ENCODE data around the gene CYB561D2. TPM values are rescaled to one million over a fixed set of nuclear protein-coding genes. Genes with fewer than 3 reads are reported as not detected.

Gene CYB561D2
- polyA plus RNA-seq, 4 donors = 11.9 to 18.3 (median 15.3) TPM

GRCh38 chr3:50358911-50359759, 8.5 kb downstream of the CYB561D2 start, which contains the start of gene TMEM115:
Gene TMEM115, minus strand, starts transcription at chr3:50359521. Its CDS starts 458 bp downstream, at chr3:50359063.
- peak; percentile 83 to 97 (median 94) for DNase-seq (ENCODE audit: low read depth in 4 of 4, low spot score in 3 of 4)

- no peak for DNase-seq (ENCODE audit: low read depth in 4 of 4, low spot score in 3 of 4)
These were observed 9.1 kb downstream of the CYB561D2 start for GRCh38 chr3:50359760-50360110.

DNA sequence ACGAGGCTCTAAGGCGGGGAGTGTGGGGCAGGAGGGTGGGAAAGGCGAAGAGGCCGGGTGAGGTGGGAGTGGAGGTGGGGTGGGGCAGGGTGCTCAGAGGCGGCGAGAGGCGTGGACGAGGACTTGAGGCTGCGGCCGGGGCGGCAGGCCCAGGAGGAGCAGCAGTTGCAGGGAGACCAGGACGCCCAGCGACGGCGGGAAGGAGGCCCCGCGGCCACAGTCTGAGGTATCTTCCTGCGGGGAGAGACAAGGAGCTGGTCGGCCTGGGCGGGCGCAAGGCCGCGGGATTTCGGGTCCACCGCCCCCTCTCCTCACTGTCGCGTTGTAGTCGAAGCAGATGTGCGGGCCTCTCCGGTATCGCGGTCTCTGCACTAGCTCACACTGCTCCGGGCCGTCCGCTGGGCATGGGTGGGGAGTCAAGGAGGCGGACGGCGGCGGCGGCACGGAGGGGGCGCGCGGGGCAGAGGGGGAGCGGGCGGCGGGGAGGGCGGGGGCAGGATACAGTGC, 14.0 kb downstream of the CYB561D2 start:
- DNase-seq (ENCODE audit: low read depth in 4 of 4, low spot score in 3 of 4) = no peak

GRCh38 chr3:50365080-50365841, 14.6 kb downstream of the CYB561D2 start:
- DNase-seq (ENCODE audit: low read depth in 4 of 4, low spot score in 3 of 4) = no peak

- no peak for DNase-seq (ENCODE audit: low read depth in 4 of 4, low spot score in 3 of 4)
These were observed 15.2 kb downstream of the CYB561D2 start for GRCh38 chr3:50365842-50366220.

DNA sequence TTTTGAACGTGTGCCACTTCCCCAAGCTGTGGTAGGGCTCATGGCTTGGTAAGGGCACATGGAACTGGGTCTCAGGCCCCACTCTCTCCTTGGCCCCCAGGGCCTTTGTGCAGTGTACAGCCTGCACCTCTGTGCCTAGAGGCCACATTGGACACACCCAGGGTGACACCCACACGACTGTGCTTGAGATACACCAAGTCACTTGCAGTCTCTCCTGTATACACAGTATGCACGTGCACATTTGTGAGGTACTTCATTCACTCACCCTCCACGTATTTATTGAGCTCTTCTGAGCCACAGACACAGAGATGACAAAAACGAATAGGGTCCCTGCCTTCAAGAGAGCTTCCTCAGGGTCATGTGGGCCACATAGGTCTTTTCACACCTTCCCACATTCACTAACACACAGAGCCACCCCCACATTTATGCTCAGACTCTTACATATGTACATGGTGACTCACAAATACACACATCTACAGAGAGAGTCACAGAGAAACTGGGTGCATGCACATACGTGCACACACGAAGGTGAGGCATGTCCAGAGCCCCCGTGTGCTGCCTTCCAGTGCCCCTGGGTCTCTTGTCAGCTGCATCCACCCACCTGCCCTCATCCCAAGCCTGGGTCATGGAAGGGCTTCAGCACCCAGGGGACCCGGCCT, 18.5 kb downstream of the CYB561D2 start:
- DNase-seq (ENCODE audit: low read depth in 4 of 4, low spot score in 3 of 4) = no peak

DNA sequence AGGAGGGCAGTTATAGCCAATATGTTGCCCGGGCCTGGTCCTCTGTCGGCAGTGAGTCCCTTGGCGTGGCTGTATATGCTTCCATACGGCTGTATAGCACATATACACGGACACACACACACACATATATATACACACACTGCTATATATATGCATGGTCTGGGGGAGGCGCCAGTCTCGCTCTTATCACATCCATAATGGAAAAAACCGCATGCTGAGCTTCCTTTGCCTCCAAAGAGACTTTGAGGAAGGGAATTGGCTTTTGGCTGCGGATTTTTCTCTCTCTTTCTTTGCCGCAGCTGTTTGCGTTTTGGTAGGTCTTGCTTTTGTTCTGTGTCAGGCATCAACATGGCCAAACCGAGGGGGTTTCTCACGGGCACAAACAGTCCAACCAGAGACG, 19.9 kb downstream of the CYB561D2 start:
- DNase-seq (ENCODE audit: low read depth in 4 of 4, low spot score in 3 of 4) = no peak

- DNase-seq (ENCODE audit: low read depth in 4 of 4, low spot score in 3 of 4) = no peak
These were observed 20.5 kb downstream of the CYB561D2 start for GRCh38 chr3:50371133-50371685.

DNA sequence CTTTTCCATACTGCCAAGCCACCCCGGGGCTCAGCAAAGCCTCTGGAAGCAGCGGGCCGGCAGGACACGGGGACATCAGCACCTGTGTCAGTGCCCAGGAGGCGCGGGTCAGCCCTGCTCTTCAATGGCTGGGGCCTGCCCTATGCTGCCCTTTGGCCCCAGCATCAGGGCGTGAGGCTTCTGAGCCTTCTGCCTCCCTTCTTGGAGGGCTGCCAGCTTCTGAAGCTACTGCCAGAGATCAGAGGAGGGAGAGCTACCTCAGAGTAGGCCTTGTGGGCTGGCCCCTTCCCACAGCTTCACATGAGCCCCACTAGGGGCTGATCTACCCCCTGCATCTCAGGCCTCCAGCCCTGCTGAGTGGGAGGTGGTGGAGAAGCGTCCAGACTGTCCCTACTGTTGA, 21.7 kb downstream of the CYB561D2 start:
- no peak for DNase-seq (ENCODE audit: low read depth in 4 of 4, low spot score in 3 of 4)

DNA sequence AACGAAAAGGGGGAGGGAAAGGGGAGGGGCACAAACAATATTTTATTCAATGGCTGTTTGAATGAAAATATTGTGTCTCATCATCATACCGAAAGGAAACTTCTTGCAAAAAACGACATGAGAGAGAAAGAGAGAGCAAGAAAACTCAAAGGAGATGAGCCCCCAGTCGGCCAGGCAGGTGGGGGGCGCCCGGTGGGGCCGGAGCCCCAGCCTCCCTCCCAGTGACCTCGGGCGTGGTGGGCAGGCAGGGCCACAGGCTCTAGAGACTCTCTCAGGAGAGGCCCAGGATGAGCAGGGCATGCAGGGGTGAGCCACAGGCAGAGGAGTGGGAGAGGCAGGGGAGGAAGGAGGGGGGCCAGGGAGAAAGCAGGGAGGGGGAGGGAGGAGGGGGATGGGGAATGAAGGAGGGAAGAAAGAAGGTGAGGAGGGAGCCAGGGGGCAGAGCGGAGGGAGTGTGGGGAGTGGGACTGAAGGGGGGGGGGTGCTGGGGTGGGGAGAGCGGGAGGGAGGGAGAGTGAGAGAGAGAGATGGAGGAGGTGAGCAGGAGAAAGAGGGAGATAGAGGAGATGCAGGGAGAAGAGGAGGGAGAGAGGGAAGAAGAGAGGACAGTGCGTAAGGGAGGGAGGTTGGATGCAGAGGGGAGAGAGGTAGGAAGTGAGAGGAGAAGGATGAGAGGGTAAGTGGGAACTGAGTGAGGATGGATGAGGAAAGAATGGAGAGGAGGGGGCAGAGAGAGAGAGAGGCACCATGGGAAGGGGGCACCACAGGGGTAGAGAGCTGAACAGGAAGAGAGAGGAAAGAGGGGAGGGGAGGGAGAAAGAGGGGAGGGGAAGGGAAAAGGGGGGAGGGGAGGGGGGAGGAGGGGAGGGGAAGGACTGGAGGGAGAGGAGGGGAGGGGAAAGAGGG, 22.7 kb downstream of the CYB561D2 start:
- DNase-seq (ENCODE audit: low read depth in 4 of 4, low spot score in 3 of 4) = no peak

DNA sequence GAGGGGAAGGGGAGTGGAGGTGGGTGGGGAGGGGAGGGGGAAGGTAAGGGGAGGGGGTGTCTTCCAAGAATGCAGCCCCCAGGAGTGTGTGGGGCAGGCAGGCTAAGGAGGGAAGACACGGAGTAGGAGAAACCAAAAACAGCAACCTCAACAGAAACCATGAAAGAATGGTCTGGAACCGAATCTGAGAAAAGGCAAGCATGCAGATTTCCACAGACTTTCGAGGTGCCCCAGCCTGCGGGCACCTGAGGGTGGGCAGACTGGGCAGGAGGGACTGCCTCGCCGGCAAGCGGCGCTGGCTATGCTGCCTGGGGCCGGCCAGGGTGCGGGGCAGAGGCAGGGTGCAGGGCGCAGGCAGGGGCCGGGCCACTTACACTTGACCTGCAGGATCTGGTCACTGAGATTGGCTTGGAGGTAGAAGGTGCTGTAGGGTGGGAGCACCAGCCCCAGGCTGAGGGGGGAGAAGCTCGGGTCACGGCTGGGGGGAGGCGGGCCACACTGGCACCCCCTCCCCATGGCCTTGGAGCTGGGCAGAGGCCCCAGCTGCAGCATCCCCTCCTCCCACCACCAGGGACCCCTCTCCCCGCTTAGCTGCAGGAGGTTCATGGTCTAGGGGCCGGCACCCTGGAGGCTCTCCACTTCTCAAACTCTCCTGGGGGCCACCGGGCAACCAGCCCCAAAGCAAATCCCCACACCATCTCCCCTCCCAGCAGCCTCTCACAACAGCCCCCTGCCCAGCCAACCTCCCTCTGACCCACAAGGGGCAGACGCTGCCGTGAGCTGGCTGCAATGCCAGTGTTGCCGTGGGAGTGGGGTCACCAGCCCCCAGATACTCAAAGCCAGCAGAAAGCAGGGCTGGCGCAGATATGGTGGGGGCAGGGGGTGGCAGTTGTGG, 23.9 kb downstream of the CYB561D2 start:
- no peak for DNase-seq (ENCODE audit: low read depth in 4 of 4, low spot score in 3 of 4)

GRCh38 chr3:50375258-50375931, 24.7 kb downstream of the CYB561D2 start:
- no peak for DNase-seq (ENCODE audit: low read depth in 4 of 4, low spot score in 3 of 4)

DNA sequence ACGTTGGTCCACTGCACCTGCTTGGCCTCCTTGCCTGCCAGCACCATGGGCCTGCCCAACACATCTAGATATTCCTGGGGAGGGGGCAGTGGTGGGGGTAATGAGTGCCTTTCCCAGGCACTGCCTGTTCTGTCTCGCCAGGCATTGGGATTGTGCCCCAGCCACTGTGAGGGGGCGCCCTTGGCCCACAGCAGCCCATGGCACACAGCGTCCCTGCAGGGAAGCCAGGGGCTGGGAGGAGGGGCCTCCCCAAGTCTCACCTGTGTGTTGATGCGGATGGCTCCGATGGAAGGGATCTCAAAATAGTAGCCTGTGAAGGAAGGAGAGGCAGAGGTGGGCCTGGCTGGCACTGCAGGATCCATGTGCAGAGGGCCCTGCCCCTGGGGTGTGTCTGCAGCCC, 27.4 kb downstream of the CYB561D2 start:
- no peak for DNase-seq (ENCODE audit: low read depth in 4 of 4, low spot score in 3 of 4)

DNA sequence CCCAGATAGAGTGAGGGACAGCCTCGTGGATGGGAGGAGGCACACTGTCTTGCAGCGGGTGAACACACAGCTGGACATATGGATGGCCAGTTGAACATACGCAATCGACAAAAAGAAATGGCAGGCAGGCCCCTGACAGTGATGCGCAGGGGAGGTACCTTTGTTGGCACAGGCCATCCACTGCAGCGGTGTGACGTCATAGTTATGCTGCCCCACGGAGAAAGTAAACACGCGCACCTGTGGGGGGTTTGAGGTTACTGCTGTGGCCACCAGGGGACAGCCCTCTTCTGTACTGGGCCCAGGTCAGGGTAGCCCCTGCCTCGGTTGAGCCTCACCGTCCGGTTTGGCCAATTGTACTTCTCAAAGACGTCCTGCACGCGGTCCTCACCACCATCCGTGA, 28.1 kb downstream of the CYB561D2 start:
- no peak for DNase-seq (ENCODE audit: low read depth in 4 of 4, low spot score in 3 of 4)

- no peak for DNase-seq (ENCODE audit: low read depth in 4 of 4, low spot score in 3 of 4)
These were observed 29.9 kb downstream of the CYB561D2 start for GRCh38 chr3:50380405-50381085.

DNA sequence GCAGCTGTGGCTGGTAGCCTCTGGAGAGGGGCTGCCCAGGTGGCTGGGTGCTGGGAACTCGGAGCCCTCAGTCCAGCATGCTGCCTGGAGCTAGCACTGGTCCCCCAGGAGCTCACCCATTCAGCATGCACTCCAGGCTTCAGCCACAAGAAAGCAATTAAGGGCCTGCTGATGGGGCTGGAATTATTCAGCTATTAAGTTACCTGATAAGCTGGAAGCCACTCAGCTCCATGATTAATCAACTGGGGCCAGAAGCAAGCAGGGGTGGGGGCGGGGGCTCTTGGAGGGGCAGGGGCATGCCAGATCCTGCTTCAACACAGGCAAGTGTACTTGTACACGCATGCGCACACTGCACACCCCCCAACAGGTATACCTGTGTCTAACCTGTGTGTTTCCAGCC, 30.7 kb downstream of the CYB561D2 start:
- DNase-seq (ENCODE audit: low read depth in 4 of 4, low spot score in 3 of 4) = no peak

DNA sequence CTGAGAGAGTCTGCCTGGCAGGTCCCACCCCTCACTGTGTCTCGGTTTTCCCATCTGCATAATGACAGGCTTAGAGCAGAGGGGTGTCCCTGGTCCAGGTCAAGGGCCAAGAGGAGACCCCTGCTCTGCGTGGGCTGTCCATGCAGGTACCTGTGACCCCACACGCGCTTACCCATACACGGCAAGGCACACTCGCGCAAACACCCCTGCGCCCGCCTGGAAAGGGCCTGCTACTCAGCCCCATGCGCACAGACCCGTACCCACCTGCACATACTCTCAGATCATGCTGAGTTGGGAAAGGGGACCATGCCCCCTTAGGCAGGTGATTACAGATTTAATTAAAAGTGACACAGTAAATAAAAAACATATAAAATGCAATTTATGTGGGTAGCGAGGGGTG, 32.1 kb downstream of the CYB561D2 start:
- no peak for DNase-seq (ENCODE audit: low read depth in 4 of 4, low spot score in 3 of 4)

- no peak for DNase-seq (ENCODE audit: low read depth in 4 of 4, low spot score in 3 of 4)
These were observed 33.1 kb downstream of the CYB561D2 start for GRCh38 chr3:50383750-50384149.
